B cell (primary cell): ENCODE data around the gene GNAS.

ENCODE experiments used
- CTCF ChIP-seq: fragments of 200-600 bp; IDR thresholded peaks from one replicate; pipeline ENCODE4 v1.8.0; 2022; ENCODE audit warnings: antibody characterized with exemption, mild to moderate bottlenecking
- EZH2 ChIP-seq: IDR thresholded peaks from 2 replicates; pipeline ENCODE4 v1.6.1; 2012; ENCODE audit warnings: borderline replicate concordance, low read depth, mild to moderate bottlenecking, moderate library complexity, low read length; ENCODE audit not compliant: insufficient read depth, poor library complexity, severe bottlenecking

GRCh38 chr20:58810116-58810878 is 42.2 kb upstream of the GNAS start:
- TF ChIP-seq CTCF (no peak), EZH2 (no peak)
